Glomerular endothelial cell (primary cell): ENCODE results near the gene MS4A14. TPM values are rescaled to one million over a fixed set of nuclear protein-coding genes. Genes with fewer than 3 reads are reported as not detected.
"Not testable (repeated sequence)": the region's sequence is repeated elsewhere in the genome, so short reads cannot be mapped to it uniquely, and the experiment has no call there.

Experiments used
- DNase-seq: peaks from one replicate; pipeline ENCODE4 v3.0.0-alpha.2; 2011; ENCODE audit warnings: low read depth, low spot score; ENCODE audit errors: extremely low read depth
- total RNA-seq: library from RNA; depleted of rRNA; stranded (reverse); fragments of >200 nt; gene quantifications from 2 replicates; pipeline ENCODE4 v1.2.3, GENCODE V29; 2015

The MS4A14 gene
- total RNA-seq, 1 donor from 2014 or later = not detected

GRCh38 chr11:60389279-60389910 is 6.9 kb upstream of the MS4A14 start:
- DNase-seq = no peak

DNA sequence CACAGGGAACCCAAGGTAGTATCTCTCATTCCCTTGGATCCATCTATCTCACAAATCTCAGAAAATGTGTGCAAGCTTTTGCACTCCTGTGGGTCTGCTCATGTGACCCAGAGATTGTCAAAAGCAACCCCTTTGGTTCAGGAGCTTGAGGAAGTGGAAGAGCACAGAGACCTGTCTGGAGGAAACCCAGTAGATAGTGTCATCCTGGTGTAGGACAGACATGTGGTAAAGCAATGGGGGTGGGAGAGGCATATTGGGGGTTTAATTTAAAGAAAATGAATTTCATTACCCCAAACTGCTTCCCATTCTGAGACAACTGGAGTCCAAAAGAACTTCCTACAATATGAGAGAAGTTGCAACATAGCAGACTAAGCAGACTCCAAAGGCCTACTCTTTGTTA is 5.8 kb upstream of the MS4A14 start:
- DNase-seq = no peak

DNA sequence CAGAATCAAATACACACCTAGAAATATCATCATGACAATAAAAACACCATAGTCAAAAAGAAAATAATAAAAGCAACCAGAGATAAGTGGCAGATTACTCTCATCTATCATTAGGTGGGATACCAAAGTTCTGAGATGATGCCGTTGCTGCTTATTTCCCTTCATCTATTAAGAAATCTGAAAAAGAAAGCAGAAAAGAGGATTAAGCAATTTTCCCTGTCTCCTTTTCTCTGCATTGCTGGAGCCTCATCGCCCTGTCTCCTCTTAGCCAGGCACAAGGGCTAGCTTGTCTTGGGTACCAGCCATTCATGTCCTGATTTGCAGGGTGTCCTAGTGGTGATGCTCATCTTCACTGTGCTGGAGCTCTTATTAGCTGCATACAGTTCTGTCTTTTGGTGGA is 3.9 kb upstream of the MS4A14 start:
- no peak for DNase-seq

- no peak for DNase-seq
Measured at GRCh38 chr11:60393016-60393415, 3.2 kb upstream of the MS4A14 start.

DNA sequence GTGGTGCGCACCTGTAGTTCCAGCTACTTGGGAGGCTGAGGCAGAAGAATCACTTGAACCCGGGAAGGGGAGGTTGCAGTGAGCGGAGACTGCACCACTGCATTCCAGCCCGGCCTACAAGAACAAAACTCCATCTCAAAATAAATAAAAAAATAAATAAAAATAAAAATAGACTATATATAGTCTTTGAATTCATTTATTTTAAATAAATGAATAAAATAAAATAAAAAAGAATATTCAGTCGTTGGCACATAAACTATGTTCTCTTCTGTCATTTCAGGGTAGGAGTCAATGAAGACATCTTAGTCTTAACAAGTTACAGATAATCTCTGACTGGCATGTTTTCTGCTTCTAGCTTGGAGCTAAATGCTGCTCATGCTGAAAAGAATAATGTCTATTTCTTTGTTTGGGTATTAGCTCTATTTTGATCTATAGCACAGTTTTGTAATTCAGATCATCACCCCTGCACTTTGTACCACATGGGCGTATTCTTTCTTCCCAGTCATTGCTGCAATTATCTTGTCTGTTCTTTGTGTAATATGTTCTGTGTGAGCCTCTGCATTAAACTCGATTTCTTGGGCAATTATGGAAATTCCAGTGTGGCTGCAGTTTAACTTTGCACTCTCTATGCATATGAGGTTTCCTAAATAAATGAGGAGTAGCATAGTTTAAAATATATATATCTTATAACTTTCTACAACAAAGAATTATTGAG is 1.4 kb upstream of the MS4A14 start:
- no peak for DNase-seq

GRCh38 chr11:60396799-60397198 is 540 bp downstream of the MS4A14 start:
- DNase-seq = no peak

GRCh38 chr11:60420015-60420414 is 23.8 kb downstream of the MS4A14 start:
- no peak for DNase-seq

- no peak for DNase-seq
Measured at GRCh38 chr11:60422609-60423008, 26.4 kb downstream of the MS4A14 start.

- DNase-seq = no peak
Measured at GRCh38 chr11:60428517-60428916, 32.3 kb downstream of the MS4A14 start.

GRCh38 chr11:60429272-60429671 is 33.0 kb downstream of the MS4A14 start, which contains the start of gene MS4A5:
TSS of gene MS4A5 (plus strand) at chr11:60429572. CDS start at chr11:60429675, 103 bp downstream.
- DNase-seq = no peak

- DNase-seq = no peak
Measured at GRCh38 chr11:60431251-60431650, 35.0 kb downstream of the MS4A14 start.

GRCh38 chr11:60433401-60433800 is 37.1 kb downstream of the MS4A14 start:
- no peak for DNase-seq

- DNase-seq = no peak
Measured at GRCh38 chr11:60447070-60447469, 50.8 kb downstream of the MS4A14 start.

DNA sequence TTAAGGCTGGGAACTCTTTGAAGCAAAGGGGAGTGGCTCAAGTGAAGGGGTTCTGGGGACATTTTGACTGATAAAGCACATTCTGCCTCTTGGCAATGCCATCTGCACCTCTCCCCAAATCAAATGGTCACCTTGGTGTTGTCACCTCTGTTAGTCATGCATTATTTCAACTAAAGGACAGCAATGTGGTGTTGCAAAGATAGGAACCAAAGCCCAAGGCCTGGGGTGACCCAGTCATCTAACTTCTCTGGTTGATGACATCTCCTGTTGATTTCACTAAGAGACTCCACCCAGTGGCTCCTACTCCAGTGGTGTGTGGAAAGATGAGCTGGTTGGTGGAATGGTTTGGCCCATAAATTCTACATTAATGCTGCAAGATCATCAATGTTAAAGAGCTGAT is 51.6 kb downstream of the MS4A14 start:
- no peak for DNase-seq

GRCh38 chr11:60451185-60451584 is 54.9 kb downstream of the MS4A14 start:
- DNase-seq = not testable (repeated sequence)

- DNase-seq = no peak
Measured at GRCh38 chr11:60454212-60454611, 58.0 kb downstream of the MS4A14 start.

GRCh38 chr11:60455531-60456042 is 59.3 kb downstream of the MS4A14 start, which contains the start of gene MS4A1:
TSS of gene MS4A1 (plus strand) at chr11:60455847. CDS start at chr11:60462375, 6,528 bp downstream.
- no peak for DNase-seq

DNA sequence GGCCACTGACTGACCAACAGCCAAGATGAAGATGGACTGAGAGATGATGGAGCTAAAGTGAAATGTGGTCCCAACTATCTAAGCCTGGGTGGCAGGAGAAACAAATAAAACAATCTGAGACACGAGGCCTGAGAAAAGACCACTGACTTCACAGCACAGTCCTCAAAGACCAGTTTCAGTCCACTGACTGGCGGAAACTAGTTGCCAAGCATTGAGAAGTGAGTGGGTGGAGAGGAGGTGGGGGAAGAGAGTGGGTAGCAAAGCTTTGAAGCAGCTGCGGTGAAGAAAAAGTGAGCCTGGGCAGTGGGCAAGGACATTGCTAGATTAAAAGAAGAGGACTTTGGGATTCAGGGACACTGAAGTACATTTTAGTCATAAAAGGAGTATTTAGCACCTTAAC is 61.3 kb downstream of the MS4A14 start:
- no peak for DNase-seq

- DNase-seq = no peak
Measured at GRCh38 chr11:60459345-60459744, 63.1 kb downstream of the MS4A14 start.
